CD4-positive, alpha-beta T cell treated with Interleukin-4 for 4 hours (primary cell): Measurements from ENCODE around the gene FAM72D.
"Not testable (repeated sequence)": the region's sequence is repeated elsewhere in the genome, so short reads cannot be mapped to it uniquely, and the experiment has no call there.

ENCODE experiments used
- DNase-seq: peaks from one replicate; pipeline ENCODE4 v3.0.0-alpha.2; 2020

The FAM72D gene

DNA sequence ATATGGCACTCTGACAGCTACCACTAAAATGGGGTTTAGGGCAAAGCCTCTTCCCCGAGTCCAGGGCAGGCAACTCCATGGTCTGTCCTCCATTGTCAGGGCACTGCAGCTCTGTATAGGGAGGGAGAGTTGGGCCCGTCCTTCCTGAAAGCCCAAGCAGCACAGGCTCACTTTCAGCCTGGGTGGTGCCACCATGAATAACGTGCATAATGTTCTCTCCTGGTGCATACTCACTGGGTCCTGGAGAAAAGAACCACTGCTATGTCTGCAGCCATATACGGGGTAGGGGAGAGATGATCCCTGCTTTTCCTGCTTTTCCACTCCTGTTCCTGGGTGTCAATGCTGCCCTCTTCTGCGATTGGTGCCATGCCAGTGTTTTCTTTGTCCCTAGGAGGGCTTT lies 60.1 kb downstream of the FAM72D start:
- DNase-seq: not testable (repeated sequence)

GRCh38 chr1:145156891-145157610 lies 61.3 kb downstream of the FAM72D start:
- DNase-seq: peak; percentile 21

DNA sequence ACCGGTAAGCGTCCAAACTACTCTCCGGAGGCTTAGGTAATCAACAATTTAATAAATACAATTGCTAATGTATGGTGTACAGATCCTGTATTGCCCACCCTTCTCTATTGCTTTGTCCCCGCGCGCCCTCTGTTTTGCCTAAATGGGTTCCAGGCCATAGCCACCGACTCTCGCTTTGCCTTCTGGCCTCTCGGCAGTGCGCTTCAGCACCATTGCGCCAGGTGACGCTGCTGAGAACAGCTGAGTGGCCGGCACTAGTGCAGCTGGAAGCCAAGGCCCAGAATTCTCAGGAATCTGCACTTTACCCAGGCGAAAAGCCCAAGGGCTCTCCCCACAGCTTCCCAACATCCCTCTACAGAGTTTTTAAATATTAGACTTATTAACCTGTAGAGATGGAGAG lies 61.9 kb downstream of the FAM72D start:
- DNase-seq: not testable (repeated sequence)

DNA sequence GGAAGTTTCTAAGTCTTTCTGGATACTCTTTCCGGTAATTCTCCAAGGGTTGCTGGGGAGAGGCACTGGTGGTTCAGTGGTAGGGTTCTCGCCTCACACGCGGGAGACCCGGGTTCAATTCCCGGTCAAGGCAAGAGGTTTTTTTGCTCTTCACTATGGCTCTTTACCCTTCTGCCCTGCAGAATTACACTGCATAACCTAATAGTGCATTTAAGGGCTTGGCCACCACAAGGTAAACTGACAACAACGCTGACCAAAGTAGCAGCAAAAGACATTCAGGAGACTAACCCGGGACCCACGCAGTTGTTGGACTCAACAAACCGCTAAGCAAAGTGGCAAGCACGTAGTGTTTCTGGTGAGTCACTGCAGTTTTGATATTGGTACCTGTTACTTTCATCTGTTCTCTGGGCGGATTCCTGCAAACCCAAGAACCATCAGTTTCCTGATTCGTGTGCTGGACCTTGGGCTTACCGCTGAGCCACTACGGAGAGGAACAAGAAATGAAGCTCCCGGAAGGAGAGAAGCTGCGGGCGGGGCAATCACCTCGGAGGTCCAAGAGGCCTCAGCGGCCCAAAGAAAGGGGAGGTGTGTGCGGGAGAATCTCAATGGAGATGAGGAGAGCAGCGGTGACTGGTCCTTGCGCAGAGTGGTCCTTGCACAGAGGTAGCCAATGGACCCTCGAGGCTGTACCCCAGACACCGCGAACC lies 65.4 kb downstream of the FAM72D start:
- DNase-seq: not testable (repeated sequence)
